GM21576 (cell line): ENCODE data around the gene VPS26C.

Experiments used
- ATAC-seq: cut with Tn5 transposase; IDR thresholded peaks from one replicate; pipeline ENCODE4 v1.9.1; 2021; ENCODE audit warnings: mild to moderate bottlenecking, moderate library complexity; ENCODE audit not compliant: unreplicated experiment

The VPS26C gene

DNA sequence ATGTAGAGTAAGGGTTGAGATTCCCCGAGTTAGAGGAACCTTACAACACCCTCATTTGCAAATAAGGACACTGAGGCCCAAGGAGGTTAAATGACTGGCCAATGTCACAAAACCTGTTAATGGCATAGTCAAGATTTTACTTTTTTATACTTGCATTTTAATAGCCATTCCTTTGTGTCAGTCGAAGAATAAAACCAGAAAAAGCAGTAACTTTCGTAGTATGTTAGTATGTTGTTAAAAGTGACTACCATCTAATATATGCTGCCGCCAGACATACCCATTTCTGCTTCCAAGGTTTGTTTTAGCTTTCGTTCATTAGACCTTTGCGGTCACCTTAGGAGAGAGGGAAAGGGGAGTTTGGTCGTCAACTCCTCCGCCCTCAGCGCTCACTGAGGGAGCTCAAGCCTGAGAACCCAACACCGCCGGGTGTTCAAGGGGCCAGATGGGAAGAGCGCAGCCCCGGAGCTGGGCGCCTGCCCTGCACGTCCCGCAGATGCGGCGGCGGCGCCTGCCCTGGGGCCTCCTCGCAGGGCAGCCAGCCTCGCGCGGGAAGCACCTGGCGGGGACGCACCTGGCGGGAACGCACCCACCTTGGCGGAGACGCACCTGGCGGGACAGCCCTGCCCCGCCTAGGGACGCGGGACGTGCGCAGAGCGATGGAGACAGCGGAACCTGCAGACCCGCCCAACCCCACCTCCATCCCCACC is 466 bp downstream of the VPS26C start:
- ATAC-seq: peak; percentile 1

DNA sequence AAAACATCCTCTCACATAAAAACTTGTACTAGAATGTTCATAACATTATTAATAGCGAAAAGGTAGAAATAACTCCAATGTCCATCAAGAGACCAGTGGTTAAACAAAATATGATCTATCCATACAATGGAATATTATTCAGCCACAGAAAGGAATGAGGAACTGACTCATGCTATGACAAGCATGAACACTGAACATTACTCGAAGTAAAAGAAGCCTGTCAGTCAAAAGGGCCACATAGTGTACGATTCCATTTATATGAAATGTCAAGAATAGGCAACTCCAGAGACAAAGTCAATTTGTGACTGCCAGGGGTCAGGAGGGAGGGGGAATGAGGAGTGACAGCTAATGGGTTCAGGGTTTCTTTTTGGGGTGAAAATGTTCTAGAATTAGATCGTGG is 2.3 kb downstream of the VPS26C start:
- no peak for ATAC-seq

- ATAC-seq: no peak
Observed at GRCh38 chr21:37263827-37264600, 3.1 kb downstream of the VPS26C start.

GRCh38 chr21:37259426-37259825 is 7.7 kb downstream of the VPS26C start:
- no peak for ATAC-seq

- ATAC-seq: peak; percentile 75
Observed at GRCh38 chr21:37257967-37258877, 8.9 kb downstream of the VPS26C start.

GRCh38 chr21:37257511-37257966 is 9.6 kb downstream of the VPS26C start:
- ATAC-seq: peak; percentile 24

DNA sequence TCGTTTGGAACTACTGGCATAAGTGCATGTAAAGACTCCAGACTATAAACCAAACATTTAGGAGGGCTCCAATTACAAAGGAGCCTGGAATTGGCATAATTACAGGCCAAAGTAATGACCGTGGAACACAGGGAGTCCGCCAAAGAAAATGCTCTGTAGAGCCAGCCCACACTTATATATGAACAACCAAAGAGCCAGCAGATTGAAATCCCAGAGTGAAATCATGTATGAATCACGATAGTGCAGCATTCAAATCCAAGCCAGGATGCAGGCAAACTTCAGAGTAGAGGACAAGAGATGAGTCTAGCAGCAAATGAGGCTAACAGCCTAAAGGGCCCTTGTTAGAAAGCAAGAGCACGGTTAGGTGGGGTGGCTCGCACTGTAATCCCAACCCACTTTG is 13.1 kb downstream of the VPS26C start:
- no peak for ATAC-seq

DNA sequence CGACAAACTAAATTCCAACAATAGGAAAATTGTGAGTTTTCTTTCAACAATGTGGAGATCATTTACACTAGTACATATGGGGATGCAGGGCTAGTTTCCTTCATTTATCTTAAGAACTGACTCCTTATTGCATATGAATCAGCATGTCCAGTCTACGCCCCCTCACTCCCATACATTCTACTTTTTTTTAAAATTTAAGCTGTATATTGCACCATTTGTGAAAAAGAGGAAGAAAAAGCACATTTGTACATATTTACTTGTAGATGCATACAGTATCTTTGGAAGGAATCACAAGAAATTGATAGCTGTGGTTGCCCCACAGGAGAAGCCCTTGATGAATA is 15.9 kb downstream of the VPS26C start:
- no peak for ATAC-seq

GRCh38 chr21:37249112-37249904 is 17.8 kb downstream of the VPS26C start:
- no peak for ATAC-seq

- no peak for ATAC-seq
Observed at GRCh38 chr21:37248298-37248697, 18.8 kb downstream of the VPS26C start.

DNA sequence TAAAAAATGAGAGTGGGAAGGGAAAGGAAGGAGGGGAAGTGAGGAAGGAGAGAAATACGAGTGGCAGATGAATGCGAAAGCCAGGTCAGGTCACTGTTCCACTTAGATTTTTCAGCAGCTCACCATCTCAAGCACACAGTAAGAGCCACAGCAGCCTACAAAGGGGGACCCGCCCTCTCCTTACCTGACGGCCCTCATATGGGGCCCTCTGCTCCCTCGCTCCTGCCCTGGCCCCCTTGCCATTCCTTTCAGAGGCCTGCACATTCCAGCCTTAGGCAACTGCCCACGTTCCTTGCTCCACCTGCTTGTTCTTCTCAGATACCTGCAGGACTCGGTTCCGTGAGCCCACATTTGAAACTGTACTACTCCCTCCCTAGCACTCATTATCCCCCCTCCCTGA is 22.0 kb downstream of the VPS26C start:
- no peak for ATAC-seq

DNA sequence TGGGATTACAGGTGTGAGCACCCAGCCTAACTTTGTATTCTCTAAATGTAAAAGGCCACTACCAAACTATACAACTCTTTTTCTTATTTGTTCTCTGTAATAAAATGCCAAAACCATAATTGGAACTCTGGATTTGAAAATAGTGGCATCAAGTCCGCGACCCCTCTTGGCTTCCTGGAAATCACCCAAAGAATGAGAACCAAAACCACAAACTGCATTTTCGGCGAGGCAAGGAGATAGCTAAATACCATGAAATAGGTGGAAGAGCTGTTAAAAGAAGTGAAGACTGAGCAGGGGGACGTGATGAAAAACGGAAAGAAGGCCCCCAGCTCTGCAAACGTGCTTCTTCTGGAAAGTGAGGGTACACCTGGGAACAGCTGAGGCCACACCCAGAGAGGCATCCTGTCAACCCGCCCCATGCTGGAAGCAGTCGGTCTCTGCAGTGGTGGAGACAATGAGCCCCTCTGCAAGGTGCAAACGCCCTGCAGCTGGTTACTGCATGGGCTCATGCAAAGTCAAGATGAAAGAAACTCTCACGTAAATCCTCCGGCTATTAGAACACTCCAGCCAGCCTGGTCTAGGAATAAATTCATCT is 22.5 kb downstream of the VPS26C start:
- no peak for ATAC-seq

DNA sequence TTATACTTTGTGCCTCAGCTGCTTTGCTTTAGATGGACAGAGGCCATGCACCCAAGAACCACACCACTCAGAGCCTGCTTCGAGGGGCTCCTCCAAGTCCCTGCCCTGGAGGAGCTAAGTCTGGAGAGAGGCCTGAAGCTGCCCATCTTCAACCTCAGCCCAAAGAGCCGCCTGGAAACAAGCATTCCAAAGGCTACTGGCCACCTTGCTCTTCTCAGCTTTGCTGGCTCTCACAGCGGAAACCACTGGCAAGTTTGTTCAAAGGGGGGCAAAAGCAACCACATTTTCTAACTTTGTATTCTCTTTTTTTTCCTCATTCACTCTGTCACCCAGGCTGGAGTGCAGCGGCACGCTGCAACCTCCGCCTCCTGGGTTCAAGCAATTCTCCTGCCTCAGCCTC is 23.2 kb downstream of the VPS26C start:
- no peak for ATAC-seq

GRCh38 chr21:37241426-37241825 is 25.7 kb downstream of the VPS26C start:
- ATAC-seq: no peak

- ATAC-seq: no peak
Observed at GRCh38 chr21:37240978-37241377, 26.2 kb downstream of the VPS26C start.

- ATAC-seq: no peak
Observed at GRCh38 chr21:37237764-37238163, 29.4 kb downstream of the VPS26C start.

DNA sequence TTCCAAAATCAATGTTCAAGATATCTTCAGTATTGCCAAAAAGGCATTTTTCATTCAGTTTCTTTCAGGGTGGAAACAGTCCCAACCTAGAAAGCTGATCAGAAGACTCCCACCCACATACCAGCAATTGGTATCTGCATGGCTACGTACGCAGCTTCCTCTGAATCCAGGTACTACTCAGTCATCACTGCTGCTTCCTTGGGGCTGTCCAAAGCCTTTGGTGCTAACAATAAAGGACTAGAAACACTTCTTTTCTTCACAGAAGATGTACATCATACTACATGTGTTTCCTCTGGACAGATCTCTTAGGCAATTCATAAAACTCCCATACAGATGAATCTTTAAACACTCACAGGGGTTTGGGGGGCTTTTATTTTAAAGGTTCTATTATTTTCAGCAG is 29.8 kb downstream of the VPS26C start:
- no peak for ATAC-seq

DNA sequence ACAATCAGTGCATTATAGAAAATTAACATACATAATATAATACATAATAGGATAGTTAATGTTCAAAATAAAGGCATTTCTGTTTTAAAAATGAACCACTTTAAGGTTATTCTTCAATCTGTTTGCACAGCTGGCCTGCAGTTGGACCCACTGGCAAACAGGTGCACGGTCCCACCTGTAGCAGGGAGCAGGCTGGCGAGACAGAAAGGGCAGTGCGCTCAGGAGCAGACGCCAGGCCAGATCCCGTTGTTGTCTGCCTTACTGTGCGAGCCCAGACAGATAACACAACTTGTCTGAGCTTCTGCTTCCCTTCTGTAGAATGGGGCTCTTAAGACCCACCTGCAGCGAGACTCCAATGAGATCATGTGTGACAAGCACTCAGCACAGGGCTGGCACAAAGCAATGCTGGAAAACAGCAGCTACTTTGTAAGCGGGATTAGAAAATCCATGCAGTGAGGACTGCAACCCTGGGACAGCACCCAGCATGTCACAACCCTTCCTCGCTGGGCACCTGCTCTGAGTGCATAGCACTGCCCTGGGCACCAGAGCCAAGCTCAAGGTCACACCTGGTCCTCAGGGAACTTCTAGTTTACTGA is 33.5 kb downstream of the VPS26C start:
- ATAC-seq: no peak

DNA sequence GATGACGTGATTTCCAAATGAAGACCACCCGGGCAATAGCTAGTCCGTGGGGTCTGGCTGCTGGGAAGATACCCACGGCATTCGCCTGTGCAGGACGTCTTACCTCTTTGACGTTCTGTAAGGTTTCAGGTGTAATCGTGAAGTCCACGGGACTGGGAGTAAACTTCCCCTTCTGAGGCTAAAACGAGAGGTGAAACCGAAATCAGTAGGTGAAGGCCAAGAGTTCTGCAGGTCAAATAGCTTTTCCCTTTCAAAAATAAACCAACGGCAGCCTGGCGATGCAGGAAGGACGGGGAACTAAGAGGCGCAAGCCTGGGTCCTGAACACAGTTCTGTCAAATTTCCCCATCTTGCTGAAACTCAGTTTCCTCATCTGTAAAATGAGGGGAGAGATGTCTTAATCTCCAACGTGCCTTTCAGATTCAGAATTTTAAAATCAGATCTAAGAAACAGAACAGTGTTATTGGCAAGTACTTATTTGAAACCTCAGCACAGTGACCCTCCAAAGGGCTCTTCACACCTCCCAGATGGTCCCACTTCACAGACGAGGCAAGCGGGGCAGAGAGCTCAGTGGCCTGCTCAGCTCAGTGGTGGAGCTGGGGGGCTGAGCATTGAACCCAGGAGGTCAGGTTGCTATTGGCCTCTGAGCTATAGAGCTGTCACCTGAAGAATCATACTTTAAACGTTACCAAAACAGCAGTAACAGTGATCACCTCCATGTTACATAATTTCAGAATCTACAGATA is 34.7 kb downstream of the VPS26C start:
- peak; percentile 57 for ATAC-seq
